ENCODE measurements around the gene VPS13D.
A peak's percentile ranks its signal among the peaks of the same experiment; 100 is the strongest.

VPS13D gene

DNA sequence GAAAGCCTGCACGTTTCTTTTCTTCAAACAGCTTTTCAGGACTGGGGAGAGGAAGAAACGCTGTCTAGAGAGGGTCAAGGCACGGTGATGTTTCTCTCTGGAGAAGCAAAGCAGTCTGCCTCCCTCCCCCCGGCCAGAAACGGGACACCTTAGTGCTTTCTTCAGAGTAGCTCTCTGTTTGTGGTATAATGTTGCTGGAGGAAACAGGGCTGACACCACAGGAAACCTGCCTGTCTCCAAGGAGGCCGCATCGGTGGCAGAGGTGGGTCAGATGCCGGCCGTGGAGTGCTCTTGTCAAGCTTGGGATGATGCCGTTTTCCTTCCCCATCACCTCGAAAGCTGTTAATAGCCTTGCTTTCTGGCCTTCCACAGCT lies 248.8 kb downstream of the VPS13D start:
- H3K4me3 ChIP-seq (ENCODE audit: low read depth, low read length): no peak overlapping the region
- DNase-seq (ENCODE audit: low read depth, low spot score): no peak
- TF ChIP-seq, protein P1, sequence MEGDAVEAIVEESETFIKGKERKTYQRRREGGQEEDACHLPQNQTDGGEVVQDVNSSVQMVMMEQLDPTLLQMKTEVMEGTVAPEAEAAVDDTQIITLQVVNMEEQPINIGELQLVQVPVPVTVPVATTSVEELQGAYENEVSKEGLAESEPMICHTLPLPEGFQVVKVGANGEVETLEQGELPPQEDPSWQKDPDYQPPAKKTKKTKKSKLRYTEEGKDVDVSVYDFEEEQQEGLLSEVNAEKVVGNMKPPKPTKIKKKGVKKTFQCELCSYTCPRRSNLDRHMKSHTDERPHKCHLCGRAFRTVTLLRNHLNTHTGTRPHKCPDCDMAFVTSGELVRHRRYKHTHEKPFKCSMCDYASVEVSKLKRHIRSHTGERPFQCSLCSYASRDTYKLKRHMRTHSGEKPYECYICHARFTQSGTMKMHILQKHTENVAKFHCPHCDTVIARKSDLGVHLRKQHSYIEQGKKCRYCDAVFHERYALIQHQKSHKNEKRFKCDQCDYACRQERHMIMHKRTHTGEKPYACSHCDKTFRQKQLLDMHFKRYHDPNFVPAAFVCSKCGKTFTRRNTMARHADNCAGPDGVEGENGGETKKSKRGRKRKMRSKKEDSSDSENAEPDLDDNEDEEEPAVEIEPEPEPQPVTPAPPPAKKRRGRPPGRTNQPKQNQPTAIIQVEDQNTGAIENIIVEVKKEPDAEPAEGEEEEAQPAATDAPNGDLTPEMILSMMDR (IDR thresholded peaks at IDR 0.05; ENCODE audit: low read depth, low read length): no peak
- in situ Hi-C loops (cut with HindIII; ENCODE audit: low sequenced_read_pairs): no loop called here

DNA sequence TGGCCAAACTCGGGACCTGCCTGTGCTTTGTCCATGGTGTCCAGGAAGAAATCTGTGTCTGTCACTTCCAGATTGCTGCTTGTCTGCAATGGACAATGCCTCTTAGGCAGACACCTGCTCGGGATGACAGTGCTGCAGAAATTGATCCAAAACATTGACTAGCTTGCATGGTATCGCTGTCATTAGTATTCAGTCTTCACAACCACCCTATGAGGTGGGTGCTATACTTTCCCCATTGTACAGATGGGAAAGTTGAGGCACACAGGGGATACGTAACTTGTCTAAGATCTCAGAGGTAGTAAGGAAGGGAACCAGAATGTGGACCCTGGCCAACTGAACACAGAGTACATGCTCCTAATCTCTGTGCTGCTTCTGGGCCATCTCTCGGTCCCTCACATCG lies 249.5 kb downstream of the VPS13D start:
- H3K4me3 ChIP-seq (ENCODE audit: low read depth, low read length): no peak overlapping the region
- in situ Hi-C loops (cut with HindIII; ENCODE audit: low sequenced_read_pairs): no loop called here
- no peak for DNase-seq (ENCODE audit: low read depth, low spot score)
- TF ChIP-seq, protein P1 (IDR thresholded peaks at IDR 0.05; ENCODE audit: low read depth, low read length): no peak

DNA sequence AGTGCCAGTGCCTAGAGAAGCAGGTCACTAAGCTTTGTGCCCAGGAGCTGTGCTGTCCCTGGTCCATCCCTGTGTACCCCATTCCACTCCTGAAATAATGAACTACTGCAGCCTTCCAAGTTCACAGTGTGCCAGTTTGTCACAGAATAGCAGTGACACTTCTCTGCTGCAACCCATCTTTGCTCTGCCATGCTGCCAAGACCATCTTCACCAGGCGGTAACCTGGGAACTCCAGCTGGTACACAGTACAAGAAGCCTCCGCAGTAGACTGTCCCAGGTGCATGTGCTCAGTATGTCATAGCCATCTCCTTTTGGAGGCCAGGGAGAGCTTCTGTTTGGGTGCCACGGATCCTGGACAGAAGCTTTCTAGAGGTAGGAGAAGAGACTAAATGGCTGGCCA lies 250.2 kb downstream of the VPS13D start:
- in situ Hi-C loops (cut with HindIII; ENCODE audit: low sequenced_read_pairs): no loop called here
- TF ChIP-seq, protein P1 (IDR thresholded peaks at IDR 0.05; ENCODE audit: low read depth, low read length): no peak
- H3K4me3 ChIP-seq (ENCODE audit: low read depth, low read length): no peak overlapping the region
- no peak for DNase-seq (ENCODE audit: low read depth, low spot score)

DNA sequence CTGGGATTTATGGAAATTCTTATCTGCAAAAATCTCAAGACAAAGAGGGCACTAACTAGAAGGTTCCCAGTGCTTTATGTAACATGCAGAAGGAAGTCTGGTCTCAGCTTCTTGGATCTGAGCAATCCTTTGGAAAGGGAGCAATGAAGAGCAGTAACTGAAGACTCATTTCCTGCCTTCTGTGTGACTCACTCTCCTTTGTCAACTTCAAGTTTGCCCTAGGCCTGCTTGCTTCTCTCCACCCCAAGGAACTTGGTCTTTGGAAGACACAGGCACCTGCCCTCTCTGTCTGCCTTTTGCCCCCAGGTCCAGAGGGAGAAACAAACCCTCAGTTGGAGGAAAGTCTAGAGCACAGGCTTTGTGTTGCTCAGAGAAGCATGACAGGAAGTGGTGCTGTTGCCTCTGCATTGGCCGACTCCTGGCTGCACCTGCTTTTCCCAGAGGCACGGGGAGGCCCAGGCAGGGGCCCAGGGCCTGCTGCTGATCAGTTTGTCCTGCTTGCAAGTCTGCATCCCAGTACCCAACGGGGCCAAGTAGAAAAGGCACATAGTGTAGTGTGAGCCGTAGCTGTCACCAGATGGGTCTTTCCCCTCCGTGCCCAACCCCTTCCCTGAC lies 251.0 kb downstream of the VPS13D start:
- in situ Hi-C loops (cut with HindIII; ENCODE audit: low sequenced_read_pairs): no loop called here
- DNase-seq (ENCODE audit: low read depth, low spot score): peak; percentile 89
- TF ChIP-seq, protein P1 (IDR thresholded peaks at IDR 0.05; ENCODE audit: low read depth, low read length): no peak
- no peak overlapping the region for H3K4me3 ChIP-seq (ENCODE audit: low read depth, low read length)

DNA sequence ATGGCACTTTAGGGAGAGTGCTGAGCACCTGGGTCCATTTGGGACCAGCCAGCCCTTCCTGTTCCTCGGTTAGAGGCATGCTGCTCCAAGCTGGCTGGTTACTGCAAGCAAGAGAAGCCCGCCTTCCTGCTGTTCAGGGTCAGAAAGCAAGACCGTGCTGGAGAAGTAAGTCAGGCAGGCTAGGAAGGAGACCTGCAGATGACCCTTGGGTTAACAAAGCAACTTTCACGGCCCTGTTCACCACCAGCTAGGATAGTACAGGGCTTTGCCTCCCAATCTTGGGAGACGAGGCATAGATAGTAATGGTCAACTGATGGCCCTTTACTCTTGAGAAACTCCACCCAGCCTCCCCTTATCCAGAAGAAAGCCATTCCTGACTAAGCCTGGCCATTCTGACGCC lies 252.1 kb downstream of the VPS13D start:
- DNase-seq (ENCODE audit: low read depth, low spot score): no peak
- no peak overlapping the region for H3K4me3 ChIP-seq (ENCODE audit: low read depth, low read length)
- TF ChIP-seq, protein P1 (IDR thresholded peaks at IDR 0.05; ENCODE audit: low read depth, low read length): no peak
- in situ Hi-C loops (cut with HindIII; ENCODE audit: low sequenced_read_pairs): no loop called here

DNA sequence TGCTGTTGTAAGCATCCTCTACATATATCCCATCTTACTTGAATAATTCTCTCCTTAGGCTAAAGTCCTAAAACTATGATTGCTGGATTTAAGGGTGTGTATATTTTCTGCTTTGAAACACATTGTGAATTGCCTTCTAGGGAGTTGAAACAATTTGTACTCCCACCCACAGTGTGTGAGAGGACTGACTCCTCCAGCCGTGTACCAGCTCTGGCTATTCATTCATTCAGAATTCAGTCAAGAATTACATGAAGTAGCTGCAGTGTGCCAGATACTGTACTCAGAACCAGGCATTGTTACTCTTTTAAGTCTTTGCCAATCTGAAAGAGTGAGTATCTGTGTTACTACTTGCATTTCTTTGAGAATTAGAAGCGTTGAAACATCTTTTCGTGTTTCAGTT lies 253.2 kb downstream of the VPS13D start:
- no peak for DNase-seq (ENCODE audit: low read depth, low spot score)
- TF ChIP-seq, protein P1 (IDR thresholded peaks at IDR 0.05; ENCODE audit: low read depth, low read length): no peak
- H3K4me3 ChIP-seq (ENCODE audit: low read depth, low read length): no peak overlapping the region
- in situ Hi-C loops (cut with HindIII; ENCODE audit: low sequenced_read_pairs): no loop called here
